WTC11 (cell line): Measurements from ENCODE around the gene HNRNPLL. TPM values are rescaled to one million over a fixed set of nuclear protein-coding genes. Genes with fewer than 3 reads are reported as not detected.

Source experiments
- ATAC-seq: fragments of 200-7000 bp; cut with Tn5 transposase; 2 replicates; pipeline ENCODE4 v1.10.0; 2021; ENCODE audit warnings: mild to moderate bottlenecking, moderate library complexity
- CTCF ChIA-PET: fragments of 300-600 bp; sonication (Branson Sonifier 250); formaldehyde crosslinking; loops from one replicate; lab custom pipeline; 2021; ENCODE audit warnings: antibody characterized with exemption; lab: Charles Lee
- POLR2A ChIA-PET: fragments of 350-600 bp; sonication (Branson Sonifier 250); formaldehyde crosslinking; loops from one replicate; lab custom pipeline; 2021; ENCODE audit warnings: antibody characterized with exemption; lab: Charles Lee
- DNase-seq: peaks from one replicate; pipeline ENCODE4 v3.0.0; 2021; ENCODE audit warnings: low spot score
- H3K27ac Mint-ChIP-seq: 2 replicates; pipeline ENCODE4 v1.8.0; 2021; ENCODE audit warnings: mixed read lengths
- H3K27me3 Mint-ChIP-seq: 2 replicates; pipeline ENCODE4 v1.8.0; 2021; ENCODE audit warnings: low read depth, mild to moderate bottlenecking, moderate library complexity, mixed read lengths
- H3K36me3 Mint-ChIP-seq: 2 replicates; pipeline ENCODE4 v1.8.0; 2021; ENCODE audit warnings: mixed read lengths
- H3K4me1 Mint-ChIP-seq: 2 replicates; pipeline ENCODE4 v1.8.0; 2022; ENCODE audit warnings: mixed read lengths
- H3K4me3 Mint-ChIP-seq: 2 replicates; pipeline ENCODE4 v1.8.0; 2021; ENCODE audit warnings: mild to moderate bottlenecking, moderate library complexity, mixed read lengths
- H3K9me3 Mint-ChIP-seq: 2 replicates; pipeline ENCODE4 v1.8.0; 2021; ENCODE audit warnings: mixed read lengths
- ATF2 ChIP-seq: sonication (generic); formaldehyde crosslinking; IDR thresholded peaks from 2 replicates; pipeline ENCODE4 v1.8.1; 2022; ENCODE audit warnings: low read depth, missing genetic modification reagents, borderline replicate concordance
- ATF6 ChIP-seq: sonication (generic); formaldehyde crosslinking; IDR thresholded peaks from 2 replicates; pipeline ENCODE4 v1.8.1; 2023; ENCODE audit warnings: mild to moderate bottlenecking, missing genetic modification reagents
- E2F4 ChIP-seq: sonication (generic); formaldehyde crosslinking; IDR thresholded peaks from 2 replicates; pipeline ENCODE4 v1.8.1; 2022; ENCODE audit warnings: low read depth, mild to moderate bottlenecking, moderate library complexity, missing genetic modification reagents, borderline replicate concordance
- E2F5 ChIP-seq: sonication (generic); formaldehyde crosslinking; IDR thresholded peaks from 2 replicates; pipeline ENCODE4 v1.8.1; 2022; ENCODE audit warnings: mild to moderate bottlenecking, moderate library complexity, missing genetic modification reagents
- GTF2I ChIP-seq: fragments of 250-450 bp; sonication (Bioruptor Pico); conservative IDR thresholded peaks from 2 replicates; pipeline ENCODE4 v1.4.0; 2021; ENCODE audit warnings: mild to moderate bottlenecking
- JUN ChIP-seq: sonication (generic); formaldehyde crosslinking; IDR thresholded peaks from 2 replicates; pipeline ENCODE4 v1.8.0; 2023; ENCODE audit warnings: mild to moderate bottlenecking, missing genetic modification reagents
- NFE2L1 ChIP-seq: sonication (generic); formaldehyde crosslinking; IDR thresholded peaks from 2 replicates; pipeline ENCODE4 v1.8.1; 2023; ENCODE audit warnings: missing genetic modification reagents
- OVOL2 ChIP-seq: fragments of 250-450 bp; sonication (Bioruptor Pico); IDR thresholded peaks from 2 replicates; pipeline ENCODE4 v1.9.0; 2021; ENCODE audit warnings: mild to moderate bottlenecking, borderline replicate concordance
- PRRX2 ChIP-seq: fragments of 250-450 bp; sonication (Bioruptor Pico); IDR thresholded peaks from 2 replicates; pipeline ENCODE4 v1.8.0; 2021; ENCODE audit warnings: mild to moderate bottlenecking
- ZNF138 ChIP-seq: sonication (generic); formaldehyde crosslinking; conservative IDR thresholded peaks from 2 replicates; pipeline ENCODE4 v1.8.1; 2022; ENCODE audit warnings: mild to moderate bottlenecking, moderate library complexity, missing genetic modification reagents
- ZNF232 ChIP-seq: sonication (generic); formaldehyde crosslinking; IDR thresholded peaks from 2 replicates; pipeline ENCODE4 v1.8.0; 2022; ENCODE audit warnings: mild to moderate bottlenecking, missing genetic modification reagents
- ZNF396 ChIP-seq: fragments of 250-450 bp; sonication (Bioruptor Pico); IDR thresholded peaks from 2 replicates; pipeline ENCODE4 v1.8.0; 2021; ENCODE audit warnings: mild to moderate bottlenecking, moderate library complexity, borderline replicate concordance
- ZNF512 ChIP-seq: sonication (generic); formaldehyde crosslinking; IDR thresholded peaks from 2 replicates; pipeline ENCODE4 v1.8.1; 2022; ENCODE audit warnings: missing genetic modification reagents, borderline replicate concordance
- ZNF671 ChIP-seq: fragments of 250-450 bp; sonication (Bioruptor Pico); IDR thresholded peaks from 2 replicates; pipeline ENCODE4 v1.8.0; 2021; ENCODE audit warnings: mild to moderate bottlenecking
- total RNA-seq: library from RNA; stranded (reverse); gene quantifications from 3 replicates; pipeline ENCODE4 v1.2.3, GENCODE V29; 2021
- TF ChIP-seq, protein P1 (sequence below): sonication (generic); formaldehyde crosslinking; IDR thresholded peaks from 2 replicates; pipeline ENCODE4 v1.8.0; 2022; ENCODE audit warnings: mild to moderate bottlenecking, missing genetic modification reagents
- TF ChIP-seq, protein P2 (sequence below): sonication (generic); formaldehyde crosslinking; IDR thresholded peaks from 2 replicates; pipeline ENCODE4 v1.8.1; 2023; ENCODE audit warnings: mild to moderate bottlenecking, missing genetic modification reagents
- TF ChIP-seq, protein P3 (sequence below): fragments of 250-450 bp; sonication (Bioruptor Pico); conservative IDR thresholded peaks from 2 replicates; pipeline ENCODE4 v1.9.0; 2021; ENCODE audit warnings: mild to moderate bottlenecking
- TF ChIP-seq, protein P4 (sequence below): fragments of 250-450 bp; sonication (Bioruptor Pico); IDR thresholded peaks from 2 replicates; pipeline ENCODE4 v1.9.0; 2021; ENCODE audit warnings: mild to moderate bottlenecking

Gene HNRNPLL
- total RNA-seq, 1 experiment from 2014 or later, result 65.3 TPM

DNA sequence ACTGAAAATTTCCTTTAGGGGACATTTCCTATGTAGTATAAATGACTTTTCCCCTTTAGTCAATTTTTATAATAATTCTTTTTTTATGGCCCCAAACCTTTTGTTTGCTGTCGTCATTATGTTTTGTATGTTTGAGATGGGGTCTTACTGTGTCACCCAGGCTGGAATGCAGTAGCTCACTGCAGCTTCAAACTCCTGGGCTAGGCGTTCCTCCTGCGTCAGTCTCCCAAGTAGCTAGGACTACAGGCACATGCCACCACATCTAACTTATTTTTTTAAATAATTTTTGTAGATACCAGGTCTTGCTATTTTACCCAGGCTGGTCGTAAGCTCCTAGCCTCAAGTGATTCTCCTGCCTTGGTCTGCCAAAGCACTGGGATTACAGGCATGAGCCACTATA, 32.4 kb upstream of the HNRNPLL start:
- ATAC-seq (no peak), DNase-seq (no peak)
- ChIA-PET CTCF (no interaction called here), POLR2A (interaction anchor here (0.6 kb wide), 1 partner anchor 99 kb away, joined by 6 read pairs; no protein-coding TSS in a partner anchor)
- peaks cover 12% of the 10 kb centered on the region for H3K9me3 Mint-ChIP-seq
- peaks cover 2% of the 10 kb centered on the region; the same call in 1 of the 2 replicates for H3K36me3 Mint-ChIP-seq
- H3K27ac Mint-ChIP-seq, result no peak overlapping the region
- H3K27me3 Mint-ChIP-seq, result no peaks in the 10 kb centered on the region; the same call in 1 of the 2 replicates
- no peak overlapping the region for H3K4me3 Mint-ChIP-seq
- TF ChIP-seq OVOL2 (CRISPR knock-in tag) (no peak), ATF2 (CRISPR knock-in tag) (no peak), ZNF512 (no peak), ZNF232 (CRISPR knock-in tag) (no peak), ATF6 (CRISPR knock-in tag) (no peak), ZNF396 (no peak), JUN (CRISPR knock-in tag) (no peak), GTF2I (CRISPR knock-in tag) (no peak), PRRX2 (CRISPR knock-in tag) (no peak), E2F5 (CRISPR knock-in tag) (no peak)
- TF ChIP-seq, protein P1, sequence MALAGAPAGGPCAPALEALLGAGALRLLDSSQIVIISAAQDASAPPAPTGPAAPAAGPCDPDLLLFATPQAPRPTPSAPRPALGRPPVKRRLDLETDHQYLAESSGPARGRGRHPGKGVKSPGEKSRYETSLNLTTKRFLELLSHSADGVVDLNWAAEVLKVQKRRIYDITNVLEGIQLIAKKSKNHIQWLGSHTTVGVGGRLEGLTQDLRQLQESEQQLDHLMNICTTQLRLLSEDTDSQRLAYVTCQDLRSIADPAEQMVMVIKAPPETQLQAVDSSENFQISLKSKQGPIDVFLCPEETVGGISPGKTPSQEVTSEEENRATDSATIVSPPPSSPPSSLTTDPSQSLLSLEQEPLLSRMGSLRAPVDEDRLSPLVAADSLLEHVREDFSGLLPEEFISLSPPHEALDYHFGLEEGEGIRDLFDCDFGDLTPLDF (CRISPR knock-in tag), result no peak
- TF ChIP-seq, protein P2, sequence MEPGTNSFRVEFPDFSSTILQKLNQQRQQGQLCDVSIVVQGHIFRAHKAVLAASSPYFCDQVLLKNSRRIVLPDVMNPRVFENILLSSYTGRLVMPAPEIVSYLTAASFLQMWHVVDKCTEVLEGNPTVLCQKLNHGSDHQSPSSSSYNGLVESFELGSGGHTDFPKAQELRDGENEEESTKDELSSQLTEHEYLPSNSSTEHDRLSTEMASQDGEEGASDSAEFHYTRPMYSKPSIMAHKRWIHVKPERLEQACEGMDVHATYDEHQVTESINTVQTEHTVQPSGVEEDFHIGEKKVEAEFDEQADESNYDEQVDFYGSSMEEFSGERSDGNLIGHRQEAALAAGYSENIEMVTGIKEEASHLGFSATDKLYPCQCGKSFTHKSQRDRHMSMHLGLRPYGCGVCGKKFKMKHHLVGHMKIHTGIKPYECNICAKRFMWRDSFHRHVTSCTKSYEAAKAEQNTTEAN (CRISPR knock-in tag), result no peak
- H3K4me1 Mint-ChIP-seq, result peaks cover 5% of the 10 kb centered on the region

DNA sequence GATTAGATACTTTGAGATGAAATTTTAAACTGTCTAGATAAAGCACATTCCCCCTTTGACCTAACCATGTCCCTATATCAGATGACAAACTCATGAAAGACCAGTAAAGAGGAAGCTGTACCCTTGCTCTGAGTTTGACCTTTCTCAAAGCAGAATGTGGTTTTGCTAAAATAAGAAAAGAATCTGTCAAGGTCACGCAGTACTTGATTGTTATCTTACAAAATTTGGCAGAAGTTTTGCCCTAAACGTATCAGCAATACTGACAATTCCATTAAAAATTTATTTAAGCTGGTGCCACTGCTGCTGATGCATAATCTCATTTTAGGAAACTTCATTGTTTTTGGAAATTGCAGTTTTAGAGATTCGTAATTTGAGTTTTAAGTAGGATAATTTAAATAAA, 32.0 kb upstream of the HNRNPLL start:
- Mint-ChIP-seq H3K4me1 (peaks cover 5% of the 10 kb centered on the region), H3K27ac (no peak overlapping the region), H3K27me3 (no peaks in the 10 kb centered on the region; the same call in 1 of the 2 replicates), H3K9me3 (peaks cover 17% of the 10 kb centered on the region), H3K36me3 (peaks cover 5% of the 10 kb centered on the region), H3K4me3 (no peak overlapping the region)
- CTCF ChIA-PET, result no interaction called here
- no peak for ATAC-seq
- POLR2A ChIA-PET, result interaction anchor here (0.6 kb wide), 1 partner anchor 100 kb away, joined by 6 read pairs; no protein-coding TSS in a partner anchor
- DNase-seq, result no peak
- TF ChIP-seq ZNF138 (no peak), ZNF671 (no peak), E2F4 (no peak), NFE2L1 (CRISPR knock-in tag) (no peak)
- TF ChIP-seq, protein P3, sequence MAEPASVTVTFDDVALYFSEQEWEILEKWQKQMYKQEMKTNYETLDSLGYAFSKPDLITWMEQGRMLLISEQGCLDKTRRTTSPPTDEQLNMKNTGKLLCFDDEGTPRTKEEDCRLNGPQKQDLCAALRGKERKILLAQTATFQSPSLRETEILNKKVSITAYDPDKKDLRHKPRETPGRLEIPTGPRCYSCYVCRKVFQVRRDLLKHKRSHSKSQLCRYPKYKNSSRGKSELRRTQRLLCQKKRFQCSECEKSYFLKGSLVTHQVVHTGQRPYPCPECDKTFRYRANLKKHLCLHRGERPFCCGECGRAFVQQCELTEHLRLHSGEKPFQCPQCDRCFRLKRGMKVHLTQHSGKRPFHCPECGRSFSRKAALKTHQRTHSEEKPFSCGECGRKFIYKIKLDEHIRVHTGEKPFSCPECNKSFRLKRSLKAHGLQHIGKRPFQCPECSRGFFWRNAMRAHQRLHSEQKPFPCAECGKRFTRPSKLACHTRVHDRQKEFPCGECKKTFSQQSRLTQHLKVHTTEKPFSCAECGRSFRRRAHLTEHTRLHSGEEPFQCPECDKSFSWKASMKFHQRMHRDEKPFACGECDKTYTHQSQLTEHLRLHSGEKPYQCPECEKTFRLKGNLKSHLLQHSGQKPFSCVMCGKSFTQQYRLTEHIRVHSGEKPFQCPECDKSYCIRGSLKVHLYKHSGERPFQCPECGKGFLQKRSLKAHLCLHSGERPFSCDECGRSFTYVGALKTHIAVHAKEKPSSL (CRISPR knock-in tag), result no peak
- TF ChIP-seq, protein P4, sequence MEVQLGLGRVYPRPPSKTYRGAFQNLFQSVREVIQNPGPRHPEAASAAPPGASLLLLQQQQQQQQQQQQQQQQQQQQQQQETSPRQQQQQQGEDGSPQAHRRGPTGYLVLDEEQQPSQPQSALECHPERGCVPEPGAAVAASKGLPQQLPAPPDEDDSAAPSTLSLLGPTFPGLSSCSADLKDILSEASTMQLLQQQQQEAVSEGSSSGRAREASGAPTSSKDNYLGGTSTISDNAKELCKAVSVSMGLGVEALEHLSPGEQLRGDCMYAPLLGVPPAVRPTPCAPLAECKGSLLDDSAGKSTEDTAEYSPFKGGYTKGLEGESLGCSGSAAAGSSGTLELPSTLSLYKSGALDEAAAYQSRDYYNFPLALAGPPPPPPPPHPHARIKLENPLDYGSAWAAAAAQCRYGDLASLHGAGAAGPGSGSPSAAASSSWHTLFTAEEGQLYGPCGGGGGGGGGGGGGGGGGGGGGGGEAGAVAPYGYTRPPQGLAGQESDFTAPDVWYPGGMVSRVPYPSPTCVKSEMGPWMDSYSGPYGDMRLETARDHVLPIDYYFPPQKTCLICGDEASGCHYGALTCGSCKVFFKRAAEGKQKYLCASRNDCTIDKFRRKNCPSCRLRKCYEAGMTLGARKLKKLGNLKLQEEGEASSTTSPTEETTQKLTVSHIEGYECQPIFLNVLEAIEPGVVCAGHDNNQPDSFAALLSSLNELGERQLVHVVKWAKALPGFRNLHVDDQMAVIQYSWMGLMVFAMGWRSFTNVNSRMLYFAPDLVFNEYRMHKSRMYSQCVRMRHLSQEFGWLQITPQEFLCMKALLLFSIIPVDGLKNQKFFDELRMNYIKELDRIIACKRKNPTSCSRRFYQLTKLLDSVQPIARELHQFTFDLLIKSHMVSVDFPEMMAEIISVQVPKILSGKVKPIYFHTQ (CRISPR knock-in tag), result no peak
